NT2/D1 (cell line): ENCODE measurements around the gene SMAP2.
A peak's percentile ranks its signal among the peaks of the same experiment; 100 is the strongest.

ENCODE experiments used
- DNase-seq: peaks from one replicate; pipeline ENCODE4 v3.0.0-alpha.2; 2011; ENCODE audit warnings: low read depth, low spot score
- H3K27me3 ChIP-seq: 2 replicates; pipeline ENCODE4 v1.6.0; 2011; ENCODE audit warnings: mild to moderate bottlenecking; ENCODE audit not compliant: insufficient read length, insufficient read depth
- H3K36me3 ChIP-seq: 2 replicates; pipeline ENCODE4 v1.6.1; 2011; ENCODE audit warnings: mild to moderate bottlenecking, low read length, mixed read lengths; ENCODE audit not compliant: insufficient read depth, insufficient read length
- H3K4me1 ChIP-seq: 2 replicates; pipeline ENCODE4 v1.5.1; 2011; ENCODE audit not compliant: insufficient read depth, insufficient read length
- H3K4me3 ChIP-seq: 2 replicates; pipeline ENCODE4 v1.5.1; 2011; ENCODE audit warnings: low read depth; ENCODE audit not compliant: insufficient read length
- H3K9ac ChIP-seq: 2 replicates; pipeline ENCODE4 v1.6.0; 2011; ENCODE audit warnings: low read depth; ENCODE audit not compliant: insufficient read length
- H3K9me3 ChIP-seq: 2 replicates; pipeline ENCODE4 v1.5.1; 2011; ENCODE audit warnings: mild to moderate bottlenecking, low read length; ENCODE audit not compliant: insufficient read depth
- SUZ12 ChIP-seq: IDR thresholded peaks from 2 replicates; pipeline ENCODE4 v1.6.1; 2011; ENCODE audit not compliant: insufficient read length, insufficient read depth; ENCODE audit errors: extremely low read depth
- YY1 ChIP-seq: IDR thresholded peaks from 2 replicates; pipeline ENCODE4 v1.6.1; 2011; ENCODE audit not compliant: insufficient read length, insufficient read depth
- ZNF274 ChIP-seq: IDR thresholded peaks from 2 replicates; pipeline ENCODE4 v1.6.1; 2011; ENCODE audit warnings: mild to moderate bottlenecking, low read depth, low read length

SMAP2 gene

DNA sequence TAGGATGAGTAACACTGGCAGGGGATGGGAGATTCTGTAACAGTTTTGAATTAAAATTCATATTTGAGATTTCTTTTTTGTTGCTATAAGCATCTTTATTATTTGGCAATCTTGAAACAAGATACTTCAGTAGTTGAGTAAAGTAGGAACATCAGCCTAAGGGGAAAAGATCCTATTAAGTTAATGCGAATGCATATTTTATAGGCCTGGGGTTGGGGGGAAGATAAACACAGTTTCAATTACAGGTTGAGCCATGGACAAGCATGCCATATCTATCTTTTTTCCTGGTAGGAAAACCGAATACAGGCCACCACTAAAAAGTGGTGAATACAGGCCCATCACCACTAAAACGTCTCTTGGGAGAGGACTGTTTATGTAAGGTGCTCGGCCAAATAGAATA is 32.3 kb downstream of the SMAP2 start:
- no peak for DNase-seq
- H3K4me3 ChIP-seq, result no peak overlapping the region
- H3K9me3 ChIP-seq, result no peaks in the 10 kb centered on the region
- TF ChIP-seq SUZ12 (no peak), YY1 (no peak), ZNF274 (no peak)
- peaks cover 2% of the 10 kb centered on the region for H3K4me1 ChIP-seq
- no peak overlapping the region for H3K9ac ChIP-seq
- H3K27me3 ChIP-seq, result no peaks in the 10 kb centered on the region
- peaks cover 3% of the 10 kb centered on the region for H3K36me3 ChIP-seq

GRCh38 chr1:40407453-40407852 is 33.9 kb downstream of the SMAP2 start:
- no peaks in the 10 kb centered on the region for H3K9me3 ChIP-seq
- TF ChIP-seq SUZ12 (no peak), YY1 (no peak), ZNF274 (no peak)
- no peak overlapping the region for H3K4me3 ChIP-seq
- no peak overlapping the region for H3K9ac ChIP-seq
- H3K27me3 ChIP-seq, result no peaks in the 10 kb centered on the region
- peaks cover 2% of the 10 kb centered on the region for H3K4me1 ChIP-seq
- no peak for DNase-seq
- H3K36me3 ChIP-seq, result peaks cover 3% of the 10 kb centered on the region

DNA sequence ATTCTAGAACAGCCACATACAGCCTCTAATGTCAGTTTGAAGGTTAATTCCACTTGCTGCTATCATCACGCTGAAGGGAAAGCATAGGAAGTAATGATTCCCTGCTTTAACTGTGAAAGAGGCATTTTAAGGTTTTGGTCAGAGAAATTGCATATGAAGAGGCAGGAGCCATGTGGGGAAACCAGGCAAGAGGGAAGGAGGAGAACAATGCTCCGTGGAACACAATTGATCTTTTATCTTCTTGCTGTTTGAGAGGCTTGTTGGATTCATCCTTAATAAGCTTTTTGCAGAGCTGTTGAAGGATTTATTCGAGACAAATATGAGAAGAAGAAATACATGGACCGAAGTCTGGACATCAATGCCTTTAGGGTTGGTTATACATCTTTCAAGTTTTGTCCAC is 35.9 kb downstream of the SMAP2 start:
- Histone ChIP-seq H3K4me3 (no peak overlapping the region), H3K9ac (no peak overlapping the region), H3K9me3 (no peaks in the 10 kb centered on the region), H3K27me3 (no peaks in the 10 kb centered on the region), H3K36me3 (peaks cover 3% of the 10 kb centered on the region), H3K4me1 (peaks cover 2% of the 10 kb centered on the region)
- no peak for TF ChIP-seq ZNF274
- no peak for TF ChIP-seq SUZ12
- no peak for TF ChIP-seq YY1
- peak; percentile 22 for DNase-seq

GRCh38 chr1:40411294-40411693 is 37.8 kb downstream of the SMAP2 start:
- Histone ChIP-seq H3K27me3 (no peaks in the 10 kb centered on the region), H3K4me3 (no peak overlapping the region), H3K9ac (no peak overlapping the region), H3K36me3 (peaks cover 12% of the 10 kb centered on the region), H3K4me1 (peaks cover 2% of the 10 kb centered on the region), H3K9me3 (no peaks in the 10 kb centered on the region)
- DNase-seq, result no peak
- TF ChIP-seq YY1 (no peak), SUZ12 (no peak), ZNF274 (no peak)

- H3K9me3 ChIP-seq, result no peaks in the 10 kb centered on the region
- no peaks in the 10 kb centered on the region for H3K27me3 ChIP-seq
- TF ChIP-seq SUZ12 (no peak), YY1 (no peak), ZNF274 (no peak)
- H3K4me3 ChIP-seq, result no peak overlapping the region
- no peak for DNase-seq
- H3K9ac ChIP-seq, result no peak overlapping the region
- H3K36me3 ChIP-seq, result peaks cover 17% of the 10 kb centered on the region
- peaks cover 2% of the 10 kb centered on the region for H3K4me1 ChIP-seq
Observed at GRCh38 chr1:40411843-40412242, 38.3 kb downstream of the SMAP2 start.

GRCh38 chr1:40413527-40414252 is 40.2 kb downstream of the SMAP2 start:
- Histone ChIP-seq H3K9me3 (no peaks in the 10 kb centered on the region), H3K4me3 (no peak overlapping the region), H3K9ac (no peak overlapping the region), H3K36me3 (peaks cover 23% of the 10 kb centered on the region), H3K4me1 (peaks cover 2% of the 10 kb centered on the region), H3K27me3 (no peaks in the 10 kb centered on the region)
- no peak for TF ChIP-seq YY1
- no peak for TF ChIP-seq SUZ12
- no peak for TF ChIP-seq ZNF274
- DNase-seq, result no peak

DNA sequence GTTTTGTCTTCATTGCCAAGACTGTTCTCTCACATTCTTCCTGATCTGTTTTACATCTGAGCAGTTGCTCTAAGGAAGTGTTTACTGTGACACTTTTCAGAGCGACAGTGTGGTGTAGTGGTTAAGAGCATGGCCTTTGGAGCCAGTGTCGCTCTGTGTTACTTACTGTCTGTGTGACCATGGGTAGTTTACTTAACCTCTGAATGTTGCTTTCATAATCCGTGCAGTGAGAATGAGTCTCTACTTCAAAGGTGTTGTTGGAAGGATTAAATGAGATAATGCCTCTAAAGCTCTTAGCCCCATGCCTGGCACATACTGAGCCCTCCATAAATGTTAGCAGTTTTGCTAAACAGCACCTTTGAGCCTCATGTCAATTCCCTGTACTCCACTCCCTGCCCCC is 40.8 kb downstream of the SMAP2 start:
- Histone ChIP-seq H3K4me1 (peaks cover under 1% of the 10 kb centered on the region), H3K36me3 (peaks cover 22% of the 10 kb centered on the region), H3K4me3 (no peak overlapping the region), H3K27me3 (no peaks in the 10 kb centered on the region), H3K9ac (no peak overlapping the region), H3K9me3 (no peaks in the 10 kb centered on the region)
- TF ChIP-seq ZNF274, result no peak
- no peak for TF ChIP-seq YY1
- TF ChIP-seq SUZ12, result no peak
- DNase-seq, result no peak
